Activated naive CD8-positive, alpha-beta T cell treated with anti-CD3 and anti-CD28 coated beads, Interleukin-2, amount 50 U/mL, for 16 hours (primary cell): ENCODE results near the gene DNMBP.
A peak's percentile ranks its signal among the peaks of the same experiment; 100 is the strongest.
"Not testable (repeated sequence)": the region's sequence is repeated elsewhere in the genome, so short reads cannot be mapped to it uniquely, and the experiment has no call there.

Experiments
- DNase-seq: peaks from one replicate; pipeline ENCODE4 v3.0.0-alpha.2; 2020; ENCODE audit warnings: low read depth, low spot score

DNMBP gene

GRCh38 chr10:100014071-100014762 lies 4.5 kb upstream of the DNMBP start:
- no peak for DNase-seq

- no peak for DNase-seq
Measured at GRCh38 chr10:100013621-100014020, 3.9 kb upstream of the DNMBP start.

DNA sequence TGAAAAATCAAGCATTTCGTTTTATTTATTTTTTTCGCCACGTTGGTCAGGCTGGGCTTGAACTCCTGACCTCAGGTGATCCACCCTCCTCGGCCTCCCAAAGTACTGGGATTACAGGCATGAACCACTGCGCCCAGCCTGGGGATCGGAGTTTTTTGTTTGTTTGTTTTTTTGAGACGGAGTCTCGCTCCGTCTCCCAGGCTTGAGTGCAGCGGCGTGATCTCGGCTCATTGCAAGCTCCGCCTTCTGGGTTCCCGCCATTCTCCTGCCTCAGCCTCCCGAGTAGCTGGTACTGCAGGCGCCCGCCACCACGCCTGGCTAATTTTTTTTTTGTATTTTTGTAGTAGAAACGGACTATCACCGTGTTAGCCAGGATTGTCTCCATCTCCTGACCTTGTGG lies 2.2 kb upstream of the DNMBP start:
- DNase-seq, result not testable (repeated sequence)

GRCh38 chr10:100009283-100009792 lies 409 bp downstream of the DNMBP start:
- peak; percentile 6 for DNase-seq

DNA sequence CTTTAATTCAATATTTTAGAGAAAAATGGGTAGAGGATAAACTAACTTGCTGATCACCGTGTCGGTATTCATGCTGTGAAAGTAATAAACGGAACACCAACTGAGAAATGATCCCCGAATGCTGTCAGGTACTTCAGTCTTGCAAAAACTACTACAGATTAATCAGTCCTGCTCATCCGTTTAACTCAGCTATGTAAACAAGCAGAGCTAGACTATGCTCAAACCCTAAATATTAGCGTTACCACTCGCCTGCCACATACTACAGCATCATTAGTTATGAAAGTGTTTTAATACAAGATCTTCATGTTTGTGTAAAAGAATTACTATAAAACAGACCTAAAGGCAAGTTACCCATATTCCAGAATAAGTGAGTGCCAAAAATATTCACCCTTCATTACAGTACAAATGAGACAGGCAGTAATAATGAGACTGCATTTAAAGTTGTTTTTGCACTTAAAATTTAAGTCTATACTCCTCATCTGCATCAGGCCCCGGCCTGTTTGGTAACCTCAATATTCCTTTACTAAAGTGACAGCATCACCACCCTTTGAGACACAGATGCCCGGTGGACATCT lies 952 bp downstream of the DNMBP start:
- DNase-seq, result no peak

GRCh38 chr10:100008142-100008522 lies 1.6 kb downstream of the DNMBP start:
- DNase-seq, result no peak

DNA sequence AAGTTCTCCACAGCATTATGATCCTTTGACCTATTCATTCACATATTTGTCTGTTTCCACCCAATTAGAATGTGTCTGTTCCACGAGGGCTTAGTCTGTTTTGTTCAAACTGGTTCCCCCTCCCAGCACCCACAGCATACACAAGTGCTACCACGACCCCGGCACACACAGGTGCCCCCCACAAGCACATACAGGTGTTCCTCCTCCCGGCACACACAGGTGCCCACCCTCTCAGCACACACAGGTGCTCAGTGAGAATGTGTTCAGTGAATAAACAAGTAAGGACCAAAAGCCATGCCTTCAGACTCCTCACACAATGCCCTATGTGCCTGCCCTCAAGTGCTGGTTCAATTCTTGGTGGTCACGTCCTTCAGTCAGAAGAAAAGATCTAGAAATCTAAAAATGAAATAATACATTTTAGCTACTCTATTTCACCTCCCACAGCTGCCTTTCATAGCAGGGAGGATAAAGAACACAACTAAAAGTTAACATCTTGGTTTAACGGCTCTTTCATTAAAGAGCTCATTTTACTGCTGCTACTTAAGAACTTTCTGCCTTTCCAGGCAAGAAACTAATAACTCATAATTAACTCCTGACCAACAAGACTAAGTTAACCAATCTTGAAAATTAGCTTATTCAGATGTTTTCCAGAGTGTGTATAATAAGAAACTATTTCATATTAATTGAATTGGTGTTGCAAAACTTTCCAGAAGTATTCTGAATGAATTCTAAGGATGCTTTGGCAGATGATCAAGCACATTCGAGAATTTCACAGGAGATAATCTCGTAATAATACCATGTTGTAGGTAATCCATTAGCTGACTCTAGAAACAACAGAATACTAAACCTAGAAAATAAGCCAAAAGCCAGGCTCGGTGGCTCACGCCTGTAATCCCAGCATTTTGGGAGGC lies 2.3 kb downstream of the DNMBP start:
- no peak for DNase-seq

- DNase-seq, result no peak
Measured at GRCh38 chr10:100006243-100006886, 3.4 kb downstream of the DNMBP start.

- DNase-seq, result no peak
Measured at GRCh38 chr10:100004805-100005510, 4.8 kb downstream of the DNMBP start.

DNA sequence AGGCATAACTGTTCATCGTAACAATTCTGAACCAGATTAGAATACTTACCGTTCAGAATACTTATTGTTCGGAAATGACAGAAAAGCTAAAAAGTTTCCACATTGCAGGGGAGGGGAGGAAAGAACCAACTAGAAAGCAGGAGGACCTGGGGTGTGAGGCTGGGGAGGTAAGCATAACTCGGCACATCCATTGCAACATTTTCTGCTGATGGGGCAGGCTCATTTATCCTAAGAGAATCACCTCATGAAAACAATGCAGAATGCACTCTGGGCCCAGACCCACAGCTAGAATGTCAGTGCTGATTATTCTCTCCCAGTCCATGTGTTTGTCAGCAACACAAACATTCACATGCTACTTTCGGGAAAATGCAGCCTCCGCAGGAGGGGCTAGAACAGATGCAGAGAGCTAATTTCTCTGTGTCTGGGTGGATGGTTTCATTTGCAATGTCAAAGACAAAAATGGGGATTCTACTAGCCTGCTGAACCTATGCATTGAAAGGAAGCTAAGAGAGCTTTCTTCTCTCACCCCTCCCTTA lies 9.6 kb downstream of the DNMBP start:
- no peak for DNase-seq

DNA sequence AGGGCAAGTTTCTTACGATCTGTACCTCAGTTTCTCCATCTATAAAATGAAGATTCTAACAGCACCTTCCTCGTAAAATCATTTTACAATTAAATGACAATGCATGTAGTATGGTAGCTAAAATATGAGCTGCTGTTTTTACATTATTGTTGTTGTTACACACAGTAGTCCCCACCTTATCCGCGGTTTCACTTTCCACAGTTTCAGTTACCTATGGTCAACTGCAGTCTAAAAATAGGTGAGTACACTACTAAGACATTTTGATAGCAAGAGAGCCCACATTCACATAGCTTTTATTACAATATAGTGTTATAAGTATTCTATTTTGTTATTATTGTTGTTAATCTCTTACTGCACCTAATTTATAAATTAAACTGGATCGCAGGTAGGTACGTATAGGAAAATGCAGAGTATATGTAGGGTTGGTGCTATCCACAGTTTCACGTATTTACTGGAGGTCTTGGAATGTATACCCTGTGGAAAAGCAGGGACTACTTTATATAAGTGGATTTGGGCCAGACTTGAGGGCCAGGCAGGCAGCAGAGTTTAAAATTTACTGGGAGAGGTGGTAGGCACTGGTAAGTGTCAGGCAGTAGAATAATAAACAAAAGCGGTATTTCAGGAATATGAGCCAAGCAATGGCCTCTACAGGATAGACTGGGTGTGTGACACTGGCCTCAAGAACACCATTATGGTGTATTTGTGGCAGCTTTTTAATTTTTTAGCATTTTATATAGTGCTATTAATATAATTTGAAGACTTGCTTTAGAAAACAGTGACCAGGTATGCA lies 10.2 kb downstream of the DNMBP start:
- no peak for DNase-seq

DNA sequence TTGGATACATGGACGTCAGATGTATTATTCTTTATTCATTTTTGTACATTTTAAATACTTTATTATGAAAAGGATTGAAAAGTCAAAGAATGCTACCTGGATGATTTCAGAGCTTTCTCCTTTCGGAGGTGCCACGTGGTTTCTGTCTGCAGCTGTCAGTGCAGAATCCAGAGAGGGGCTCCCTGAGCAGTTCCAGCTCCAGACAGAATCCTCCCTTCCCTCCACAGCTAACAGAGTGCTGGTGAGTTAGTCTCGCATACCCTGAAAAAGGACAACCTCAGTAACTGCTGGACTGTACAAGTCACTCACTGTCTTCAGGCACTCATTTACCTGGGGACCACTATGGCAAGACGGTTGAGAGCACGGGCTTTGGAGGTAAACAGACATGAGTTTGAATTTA lies 10.9 kb downstream of the DNMBP start:
- DNase-seq, result no peak

DNA sequence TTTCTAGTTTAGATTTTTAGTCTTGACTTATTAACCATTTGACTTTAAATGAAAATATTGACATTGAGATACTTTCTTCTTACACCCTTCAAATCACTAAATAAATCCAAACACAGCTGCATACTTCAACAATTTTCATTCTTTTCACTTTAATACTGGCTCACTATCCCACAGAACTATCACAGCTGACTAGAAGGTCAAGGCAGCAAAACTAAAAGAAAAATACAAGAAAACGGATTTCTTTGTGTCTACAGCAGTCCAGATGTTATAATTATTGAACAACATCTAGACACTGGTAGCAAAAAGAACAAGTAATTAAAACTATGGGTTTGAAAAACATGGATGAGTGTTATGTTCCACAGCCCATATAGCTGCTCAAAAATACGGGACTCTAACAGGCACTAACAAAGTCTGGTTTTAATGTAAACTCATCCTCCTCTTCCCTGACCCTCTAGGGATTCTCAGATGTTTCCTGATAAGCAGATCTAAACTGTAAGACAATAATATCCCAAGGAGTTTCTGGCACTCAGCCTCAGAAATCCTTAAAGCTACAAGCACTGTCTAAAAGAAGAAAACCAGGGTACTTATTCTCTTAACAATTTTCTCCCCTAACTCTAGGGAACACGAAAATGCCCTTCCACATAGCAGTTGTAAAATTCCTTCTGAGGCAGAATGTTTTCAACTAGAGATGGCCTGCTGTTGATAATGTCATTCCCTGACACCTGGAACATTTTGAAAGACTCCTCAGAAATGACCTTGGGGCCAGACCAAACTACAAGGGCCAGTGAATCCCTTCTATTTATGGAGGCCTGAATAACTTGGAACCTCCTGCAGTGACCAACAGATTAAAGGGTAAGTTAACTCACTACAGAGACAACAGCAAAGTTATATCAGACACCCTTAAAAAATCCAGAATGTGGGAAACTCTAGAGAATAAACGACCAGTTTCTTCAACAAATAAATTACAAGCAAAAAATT lies 12.8 kb downstream of the DNMBP start:
- DNase-seq, result no peak

DNA sequence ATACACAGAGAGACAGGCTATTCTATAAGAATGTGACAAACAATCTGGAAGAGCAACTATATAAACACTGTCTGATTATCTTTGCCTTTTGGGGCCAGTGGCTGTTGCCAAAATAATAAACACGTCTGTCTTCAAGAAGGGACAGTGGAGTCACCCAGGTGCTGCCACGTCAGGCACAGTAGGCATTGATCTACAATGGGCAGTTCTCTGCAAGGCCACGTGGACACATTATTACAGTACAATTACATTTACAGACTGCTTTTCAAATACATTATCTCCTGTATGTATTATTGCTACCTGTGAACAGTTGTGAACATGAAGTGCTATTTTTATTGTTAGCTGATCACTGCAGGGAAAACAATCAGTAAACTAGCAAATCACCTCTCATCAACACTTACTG lies 14.0 kb downstream of the DNMBP start:
- DNase-seq, result no peak

- DNase-seq, result no peak
Measured at GRCh38 chr10:99995269-99995668, 14.5 kb downstream of the DNMBP start.

- DNase-seq, result no peak
Measured at GRCh38 chr10:99994801-99995200, 14.9 kb downstream of the DNMBP start.

- peak; percentile 7 for DNase-seq
Measured at GRCh38 chr10:99993701-99994689, 15.8 kb downstream of the DNMBP start.

GRCh38 chr10:99985637-99986036 lies 24.1 kb downstream of the DNMBP start:
- DNase-seq, result not testable (repeated sequence)
